Stomach (tissue), 9 donors: ENCODE measurements around the gene NFKBIA. TPM values are rescaled to one million over a fixed set of nuclear protein-coding genes. Genes with fewer than 3 reads are reported as not detected.
"Not testable (repeated sequence)": the region's sequence is repeated elsewhere in the genome, so short reads cannot be mapped to it uniquely, and the experiment has no call there.

Experiments
- DNase-seq, 2 donors: peaks; one replicate each; pipeline versions ENCODE4 v3.0.0 to v3.0.0-alpha.2; 2013 to 2019
- H3K27ac ChIP-seq, 5 donors: fragments of 200-600 bp in 4 of 5; sonication (generic) in 4 of 5; one replicate each; pipeline ENCODE4 v1.5.1; 2013 to 2019; ENCODE audit warnings: mild to moderate bottlenecking in 1 of 5, moderate library complexity in 1 of 5
- H3K27me3 ChIP-seq, 3 donors: fragments of 200-600 bp; sonication (generic); one replicate each; pipeline ENCODE4 v1.5.1; 2017 to 2019; ENCODE audit warnings: mixed run types in 1 of 3
- H3K36me3 ChIP-seq, 4 donors: fragments of 200-600 bp; sonication (generic); 1 replicate in 3 of 4; 2 replicates in 1 of 4; pipeline ENCODE4 v1.5.1; 2016 to 2019
- H3K4me1 ChIP-seq, 4 donors: fragments of 200-600 bp; sonication (generic); one replicate each; pipeline ENCODE4 v1.5.1; 2016 to 2019
- H3K4me3 ChIP-seq, 4 donors: fragments of 200-600 bp; sonication (generic) in 3 of 4; one replicate each; pipeline ENCODE4 v1.5.1; 2016 to 2019; ENCODE audit warnings: mild to moderate bottlenecking in 1 of 4
- H3K9me3 ChIP-seq, 4 donors: fragments of 200-600 bp; sonication (generic); one replicate each; pipeline ENCODE4 v1.5.1; 2016 to 2019
- CTCF ChIP-seq, 7 experiments: fragments of 450-650 bp in 4 of 7; fragments of 200-600 bp in 3 of 7; sonication (generic) in 3 of 7; IDR thresholded peaks; one replicate each; pipeline ENCODE4 v1.5.1; 2016 to 2019; ENCODE audit warnings: antibody characterized with exemption in 7 of 7, control low read depth in 2 of 7, mild to moderate bottlenecking in 1 of 7
- EP300 ChIP-seq: sonication (generic); formaldehyde crosslinking; IDR thresholded peaks from one replicate; pipeline ENCODE4 v1.6.1; 2017; ENCODE audit warnings: antibody characterized with exemption
- POLR2A ChIP-seq, 4 donors: fragments of 450-650 bp; IDR thresholded peaks; one replicate each; pipeline ENCODE4 v1.6.1; 2016; ENCODE audit warnings: antibody characterized with exemption in 4 of 4, control low read depth in 2 of 4, mild to moderate bottlenecking in 1 of 4, moderate library complexity in 1 of 4
- POLR2AphosphoS5 ChIP-seq, 3 donors: sonication (generic); formaldehyde crosslinking; IDR thresholded peaks; one replicate each; pipeline ENCODE4 v1.6.1; 2016; ENCODE audit warnings: antibody characterized with exemption in 3 of 3
- WGBS, 5 donors: extraction: QIAGEN DNeasy Blood & Tissue Kit in 3 of 5; methylation state at CpG; one replicate each; pipeline versions ENCODE4 v1.1.5 to v1.1.7; 2013 to 2018; 5-methylcytosine and 5-hydroxymethylcytosine counted together
- intact Hi-C: fragments of 100-400 bp; cut with DNase I; formaldehyde crosslinking; loops from one replicate; pipeline ENCODE4 v1.15.1; 2023; ENCODE audit warnings: low total_unique reads
- polyA plus RNA-seq, 3 donors: library from polyadenylated mRNA; stranded (reverse); fragments of 200-250 nt; gene quantifications; one replicate each; pipeline ENCODE4 v1.2.3, GENCODE V29; 2013
- total RNA-seq, 5 donors: library from RNA; depleted of rRNA; stranded (reverse); fragments of >200 nt; gene quantifications; one replicate each; pipeline versions ENCODE4 v1.1.0 to v1.2.3, GENCODE V29; 2014 to 2016
- donor health status: healthy with polysubstance abuse.
- donor health status: Bipolar disorder and iron deficiency.
- donor health status: healthy.

NFKBIA gene
- total and polyA plus RNA-seq, 8 donors: 107 to 605 (median 172) TPM

DNA sequence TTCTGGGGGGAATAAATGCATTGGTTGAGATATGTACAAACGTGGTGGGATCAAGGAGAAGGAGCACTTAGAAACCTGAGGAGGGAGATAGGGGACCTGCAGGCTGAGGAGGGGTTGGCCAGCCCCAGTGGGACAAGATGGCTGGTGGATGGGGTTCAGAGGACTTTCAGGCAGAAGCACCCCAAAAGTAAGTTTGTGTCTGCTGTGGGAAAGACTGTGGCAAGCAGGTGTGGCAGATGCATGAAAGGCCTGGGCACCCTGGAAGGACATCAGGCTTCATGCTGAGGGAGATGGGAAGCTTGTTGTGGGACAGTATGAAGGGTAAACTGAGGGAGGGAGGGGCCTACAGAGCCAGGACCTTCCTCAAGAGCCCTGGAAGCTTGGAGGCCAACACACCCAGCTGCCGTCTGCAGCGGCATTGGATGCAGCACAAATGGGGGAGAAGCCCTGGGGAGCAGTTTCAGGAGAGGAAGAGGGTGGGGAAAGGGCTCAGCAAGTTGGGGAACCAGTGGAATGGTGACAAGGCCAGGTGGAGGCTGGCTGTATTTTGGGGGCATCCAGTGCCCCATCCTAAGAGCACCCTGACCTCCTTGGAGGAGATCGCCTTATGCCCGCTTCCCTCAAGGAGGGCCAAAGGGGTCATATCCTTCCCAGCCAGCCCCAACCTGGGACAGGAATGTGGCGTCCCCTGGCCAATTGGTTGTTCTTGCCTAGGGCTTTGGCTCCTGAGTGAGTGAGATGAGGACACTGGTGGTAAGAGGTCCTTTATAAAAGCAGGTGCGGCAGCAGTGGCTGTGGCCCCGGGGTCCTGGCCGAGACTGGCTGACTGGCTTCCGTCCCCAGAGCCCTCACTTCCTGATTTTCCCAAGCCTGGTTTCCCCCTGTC, 20.7 kb downstream of the NFKBIA start:
- Histone ChIP-seq H3K27me3 (no peaks in the 10 kb centered on the region), H3K27ac (peak overlapping the region; percentile 53 to 93 (median 86)), H3K4me3 (no peak overlapping the region), H3K4me1 (peaks cover 26 to 36% (median 30%) of the 10 kb centered on the region in 4 donors), H3K36me3 (no peaks in the 10 kb centered on the region), H3K9me3 (no peaks in the 10 kb centered on the region)
- intact Hi-C loops: no loop called here
- no peak for TF ChIP-seq POLR2A (IDR thresholded peaks at IDR 0.05)
- no peak for TF ChIP-seq CTCF (IDR thresholded peaks at IDR 0.05)
- no peak for TF ChIP-seq POLR2AphosphoS5 (IDR thresholded peaks at IDR 0.05)
- TF ChIP-seq EP300: no peak
- no peak for DNase-seq
- WGBS, 5 donors: 69 to 92% (median 85%) methylated on average over 10 of the region's 10 CpGs

GRCh38 chr14:35380794-35381193, 23.8 kb downstream of the NFKBIA start:
- no peak for DNase-seq
- H3K36me3 ChIP-seq: no peaks in the 10 kb centered on the region
- WGBS, 5 donors: 65 to 72% (median 69%) methylated on average over 7 of the region's 7 CpGs
- TF ChIP-seq CTCF (IDR thresholded peaks at IDR 0.05): no peak
- TF ChIP-seq EP300: no peak
- TF ChIP-seq POLR2A (IDR thresholded peaks at IDR 0.05): no peak
- no peak for TF ChIP-seq POLR2AphosphoS5 (IDR thresholded peaks at IDR 0.05)
- no peaks in the 10 kb centered on the region for H3K27me3 ChIP-seq
- intact Hi-C loops: no loop called here
- peaks cover 22 to 25% (median 23%) of the 10 kb centered on the region in 4 donors for H3K4me1 ChIP-seq
- H3K4me3 ChIP-seq: no peak overlapping the region
- no peaks in the 10 kb centered on the region for H3K9me3 ChIP-seq
- peak overlapping the region in 1 of 5 donors; percentile 26 for H3K27ac ChIP-seq

DNA sequence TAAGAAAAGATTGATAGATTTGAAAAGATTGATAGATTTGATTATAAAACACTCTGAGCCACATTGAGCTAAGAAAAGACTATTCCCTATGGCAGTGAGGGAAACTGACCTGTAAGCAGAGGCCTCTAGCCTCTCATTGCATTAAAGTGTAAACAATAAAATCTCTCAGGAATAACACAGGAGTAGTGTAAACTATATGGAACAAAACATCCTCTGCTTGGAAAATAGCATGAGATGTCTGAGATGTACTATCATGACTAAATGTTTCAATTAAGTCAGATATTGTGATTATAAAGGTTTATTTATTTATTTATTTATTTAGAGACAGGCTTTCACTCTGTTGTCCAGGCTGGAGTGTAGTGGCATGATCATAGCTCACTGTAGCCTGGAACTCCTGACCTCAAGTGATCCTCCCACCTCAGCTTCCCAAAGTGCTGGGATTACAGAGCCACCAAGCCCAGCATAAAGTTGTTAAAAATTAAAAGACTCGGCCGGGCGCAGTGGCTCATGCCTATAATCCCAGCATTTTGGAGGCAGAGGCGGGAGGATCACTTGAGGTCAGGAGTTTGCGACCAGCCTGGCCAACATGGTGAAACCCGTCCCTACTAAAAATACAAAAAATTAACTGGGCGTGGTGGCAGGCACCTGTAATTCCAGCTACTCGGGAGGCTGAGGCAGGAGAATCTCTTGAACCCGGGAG, 25.2 kb downstream of the NFKBIA start:
- H3K27ac ChIP-seq, intact Hi-C loops, H3K4me3 ChIP-seq, DNase-seq, H3K9me3 ChIP-seq, H3K27me3 ChIP-seq, H3K36me3 ChIP-seq: not testable (repeated sequence)
- 78 to 91% (median 87%) methylated on average over 9 of the region's 9 CpGs for WGBS, 5 donors
- peaks cover 8 to 17% (median 9%) of the 10 kb centered on the region in 4 donors for H3K4me1 ChIP-seq

DNA sequence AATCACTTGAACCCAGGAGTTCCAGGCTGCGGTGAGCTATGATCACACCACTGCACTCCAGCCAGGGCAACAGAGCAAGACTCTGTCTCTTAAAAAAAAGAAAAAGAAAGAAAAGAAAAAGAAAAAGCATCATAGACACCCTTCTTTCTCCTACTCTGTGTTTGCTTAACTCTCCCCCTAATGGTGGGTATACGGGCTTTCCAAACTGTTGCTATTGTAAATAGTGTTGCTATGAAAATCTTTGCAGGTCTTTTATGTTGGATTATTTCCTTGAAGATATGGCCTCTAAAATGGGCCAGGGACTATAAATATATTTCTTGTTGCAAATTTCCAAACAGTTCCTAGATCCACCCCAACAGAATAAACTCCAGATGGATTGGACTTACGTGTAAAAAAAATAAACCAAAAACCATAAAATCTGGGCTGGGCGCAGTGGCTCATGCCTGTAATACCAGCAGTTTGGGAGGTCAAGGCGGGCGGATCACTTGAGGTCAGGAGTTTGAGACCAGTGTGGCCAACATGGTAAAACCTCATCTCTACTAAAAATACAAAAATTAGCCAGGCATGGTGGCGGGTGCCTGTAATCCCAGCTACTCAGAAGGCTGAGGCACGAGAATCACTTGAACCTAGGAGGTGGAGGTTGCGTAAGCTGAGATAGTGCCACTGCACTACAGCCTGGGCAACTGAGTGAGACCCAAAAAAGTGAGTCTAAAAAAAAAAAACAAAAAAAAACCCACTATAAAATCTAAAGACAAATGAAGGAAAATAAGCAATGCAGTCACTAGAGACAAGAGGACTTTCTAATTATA, 25.9 kb downstream of the NFKBIA start:
- intact Hi-C loops: no loop called here
- WGBS, 5 donors: 82 to 91% (median 88%) methylated on average over 9 of the region's 9 CpGs
- Histone ChIP-seq H3K27ac (no peak overlapping the region), H3K9me3 (no peaks in the 10 kb centered on the region), H3K36me3 (no peaks in the 10 kb centered on the region), H3K4me1 (peaks cover under 1 to 12% (median 2%) of the 10 kb centered on the region in 4 donors), H3K27me3 (no peaks in the 10 kb centered on the region), H3K4me3 (no peak overlapping the region)
- TF ChIP-seq POLR2A (IDR thresholded peaks at IDR 0.05) (no peak), POLR2AphosphoS5 (IDR thresholded peaks at IDR 0.05) (no peak), CTCF (IDR thresholded peaks at IDR 0.05) (no peak), EP300 (no peak)
- no peak for DNase-seq
